HK-2 (cell line): Measurements from ENCODE around the gene BACH2.
"Not testable (repeated sequence)": the region's sequence is repeated elsewhere in the genome, so short reads cannot be mapped to it uniquely, and the experiment has no call there.

Source experiments
- DNase-seq: peaks from one replicate; pipeline ENCODE4 v3.0.0-alpha.2; 2018; ENCODE audit not compliant: unreplicated experiment

Gene BACH2

DNA sequence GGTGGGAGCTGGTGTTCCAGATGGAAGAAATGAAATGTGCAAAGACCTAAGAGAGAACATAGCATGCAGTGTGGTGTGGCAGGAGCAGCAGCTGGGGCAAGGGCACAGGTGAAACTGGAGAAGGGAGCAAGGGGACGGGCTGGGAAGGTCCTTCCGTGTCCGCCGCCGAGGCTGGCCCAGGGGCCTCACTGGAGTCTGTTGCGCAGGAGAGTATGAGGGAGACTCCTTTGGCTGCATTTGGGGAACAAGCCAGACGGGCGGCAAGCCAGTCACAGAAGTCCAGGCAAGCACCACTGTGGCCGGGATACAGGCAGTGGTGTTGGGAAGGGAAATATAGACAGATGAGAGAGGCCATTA lies 324.6 kb downstream of the BACH2 start:
- no peak for DNase-seq

DNA sequence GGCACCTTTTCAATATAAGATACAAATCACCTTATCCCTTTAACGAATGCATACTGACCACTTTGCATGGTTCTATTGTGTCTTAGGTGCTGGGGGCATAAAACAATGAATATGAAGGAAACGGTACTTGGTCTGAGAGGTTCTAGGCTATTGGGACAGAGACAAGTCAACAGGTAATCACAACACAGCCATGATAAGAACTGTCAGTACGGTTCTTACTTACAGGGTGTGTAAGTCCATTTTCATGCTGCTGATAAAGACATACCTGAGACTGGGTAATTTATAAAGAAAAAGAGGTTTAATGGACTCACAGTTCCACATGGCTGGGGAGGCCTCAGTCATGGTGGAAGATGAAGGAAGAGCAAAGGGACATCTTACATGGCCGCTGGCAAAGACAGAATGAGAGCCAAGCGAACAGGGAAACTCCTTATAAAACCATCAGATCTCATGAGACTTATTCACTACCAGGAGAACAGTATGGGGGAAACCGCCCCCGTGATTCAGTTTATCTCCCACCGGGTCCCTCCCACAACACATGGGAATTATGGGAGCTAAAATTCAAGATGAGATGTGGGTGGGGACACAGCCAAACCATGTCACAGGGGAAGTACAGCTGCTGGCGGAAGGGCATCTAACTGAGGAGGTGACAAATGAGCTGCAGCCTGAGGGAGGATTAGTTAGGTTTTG lies 325.2 kb downstream of the BACH2 start:
- DNase-seq = not testable (repeated sequence)

DNA sequence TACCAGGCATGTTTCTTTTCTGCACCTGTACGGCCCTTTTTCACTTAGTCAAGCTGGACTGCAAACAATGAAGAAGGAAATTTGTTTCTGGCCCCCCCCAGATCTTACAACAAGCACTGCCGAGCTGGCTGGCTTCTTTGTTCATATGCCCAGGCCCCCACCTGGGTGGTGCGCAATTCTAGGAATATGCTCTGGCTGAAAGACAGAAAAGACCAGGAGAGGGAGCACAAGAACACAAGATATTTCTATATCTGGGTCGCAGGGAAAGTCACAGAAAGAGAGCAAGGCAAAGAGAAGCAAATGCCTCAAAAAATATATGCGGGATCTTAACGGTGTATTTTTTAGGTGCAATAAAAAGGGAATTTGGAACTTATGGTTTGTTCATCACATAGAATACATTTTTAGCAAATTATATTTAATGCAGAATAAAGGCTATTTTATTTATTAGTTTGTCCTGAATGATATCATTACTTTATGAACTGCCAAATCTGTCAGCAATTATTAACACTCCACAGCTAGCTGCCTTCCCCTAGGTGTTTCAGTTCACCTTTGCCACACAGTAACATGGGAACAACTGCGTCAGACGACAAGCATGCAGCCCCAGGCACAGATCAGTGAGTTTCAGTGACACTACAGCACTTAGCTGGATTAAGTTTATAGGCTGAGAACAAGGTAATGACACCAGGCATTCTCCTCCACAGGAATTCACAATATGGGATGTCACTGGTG lies 325.9 kb downstream of the BACH2 start:
- no peak for DNase-seq

DNA sequence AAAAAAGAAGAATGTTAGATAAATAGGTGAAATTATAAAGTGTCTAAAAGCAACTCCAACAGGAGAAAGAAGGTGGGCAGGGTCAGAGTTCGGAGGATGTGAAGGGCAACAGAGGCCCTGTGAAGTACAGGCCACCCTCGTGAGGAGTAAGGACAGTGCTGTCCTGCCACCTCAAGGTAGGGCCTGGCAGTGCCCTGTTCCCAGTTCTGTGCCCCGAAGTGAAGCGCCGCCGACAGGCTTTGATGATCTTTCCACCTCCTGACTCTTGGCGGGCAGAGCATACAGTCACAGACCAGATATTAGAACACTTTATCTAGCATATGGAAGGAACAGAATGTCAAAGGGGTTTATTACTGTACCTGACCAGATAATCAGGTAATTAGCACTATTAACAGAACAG lies 326.6 kb downstream of the BACH2 start:
- no peak for DNase-seq

DNA sequence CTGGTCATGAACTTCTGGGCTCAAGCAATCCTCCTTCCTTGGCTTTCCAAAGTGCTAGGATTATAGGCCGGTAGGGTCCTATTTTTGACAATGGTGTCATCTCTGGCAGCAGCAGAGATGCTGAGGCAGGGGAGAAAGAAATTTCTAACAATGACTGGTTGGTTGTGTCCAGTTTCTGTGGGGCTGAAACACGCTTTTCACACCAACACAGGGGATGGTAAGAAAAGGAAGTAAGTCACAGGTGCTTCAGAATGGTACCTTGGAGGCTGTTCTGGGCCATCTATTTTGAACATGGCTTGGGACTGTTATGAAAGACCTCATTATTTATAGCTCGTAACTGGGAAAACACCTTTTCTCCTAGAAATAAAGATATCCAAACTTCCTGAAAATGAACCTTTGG lies 329.7 kb downstream of the BACH2 start:
- DNase-seq = no peak

DNA sequence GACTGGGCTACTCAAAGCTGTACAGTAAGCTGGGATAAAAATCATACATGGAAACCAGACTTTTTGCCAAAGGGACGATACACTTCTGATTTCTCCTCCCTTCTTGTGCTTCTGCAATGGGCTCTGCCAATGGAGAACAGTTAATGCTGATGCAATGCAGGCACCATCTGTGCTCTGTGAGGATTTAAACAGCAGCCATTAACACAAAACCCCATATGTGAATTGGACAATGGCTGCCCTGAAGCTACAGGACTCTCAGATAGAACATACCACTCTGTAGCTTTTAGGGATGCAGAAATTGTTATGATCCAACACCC lies 330.5 kb downstream of the BACH2 start:
- no peak for DNase-seq

DNA sequence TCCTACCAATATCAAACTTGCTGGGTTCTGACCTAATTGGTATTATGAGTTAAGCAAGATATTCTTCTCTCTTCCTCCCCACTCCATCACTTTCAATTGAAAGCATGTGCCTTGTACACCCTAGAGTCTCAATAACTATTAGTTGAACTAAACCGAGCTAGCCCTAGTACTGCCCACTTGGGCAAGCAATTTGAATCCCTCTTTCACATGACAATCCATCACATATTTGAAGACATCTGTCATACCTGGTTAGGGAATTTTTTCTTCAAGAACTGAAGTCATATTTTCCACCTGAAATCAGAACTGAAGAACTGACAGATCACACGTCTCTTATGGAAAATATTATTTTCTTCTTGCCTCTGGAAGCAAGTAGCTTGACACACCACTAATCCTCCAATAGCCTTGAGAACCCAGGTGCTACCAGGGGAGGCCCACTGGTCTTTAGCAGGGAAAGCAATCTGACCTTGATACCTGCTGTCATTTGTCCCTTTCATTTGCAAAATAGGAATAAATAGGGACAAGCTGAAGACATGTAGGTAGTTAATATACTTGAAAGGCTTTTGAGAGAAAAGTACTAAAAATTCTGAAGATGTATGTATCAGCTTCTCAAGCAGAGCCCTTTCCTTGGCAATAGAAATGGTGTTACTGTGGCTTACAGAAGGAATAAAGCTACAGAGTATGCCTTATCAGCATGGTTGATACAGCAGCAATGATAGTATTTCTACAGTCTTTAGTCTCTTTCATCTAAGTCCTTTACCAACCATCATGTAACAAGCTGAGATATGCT lies 331.0 kb downstream of the BACH2 start:
- DNase-seq = no peak

DNA sequence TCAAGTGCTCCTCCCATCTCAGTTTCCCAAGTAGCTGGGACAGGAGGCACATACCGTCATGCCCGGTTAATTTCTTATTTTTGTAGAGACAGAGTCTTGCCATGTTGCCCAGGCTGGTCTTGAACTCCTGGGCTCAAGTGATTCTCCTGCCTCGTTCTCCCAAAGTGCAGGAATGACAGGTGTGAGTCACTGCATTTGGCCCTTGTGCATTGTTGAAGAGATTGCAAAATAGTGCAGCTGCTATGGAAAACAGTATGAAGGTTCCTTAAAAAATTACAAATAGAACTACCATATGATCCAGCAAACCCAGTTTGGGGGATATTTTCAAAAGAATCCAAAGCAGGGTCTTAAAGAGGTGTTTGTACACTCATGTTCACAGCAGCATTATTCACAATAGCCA lies 333.3 kb downstream of the BACH2 start:
- no peak for DNase-seq

DNA sequence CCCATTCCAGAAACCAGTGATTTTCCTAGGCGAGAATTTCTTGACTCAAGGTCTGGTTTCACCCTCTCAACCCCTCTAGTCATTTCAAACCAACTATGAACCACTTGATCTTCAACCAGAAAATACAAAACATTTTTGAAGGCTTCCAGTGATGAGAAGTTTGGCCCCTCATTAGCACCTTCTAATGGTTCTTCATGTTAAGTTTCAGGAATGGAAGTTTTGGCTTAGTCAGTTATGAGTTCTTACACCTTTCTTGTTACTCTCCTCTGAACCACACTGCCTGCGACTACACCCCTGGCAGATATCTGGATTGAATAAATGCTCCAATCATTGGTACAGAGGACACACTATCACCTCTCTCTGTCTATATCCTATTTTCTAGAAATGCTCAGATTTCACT lies 335.2 kb downstream of the BACH2 start:
- DNase-seq = no peak

DNA sequence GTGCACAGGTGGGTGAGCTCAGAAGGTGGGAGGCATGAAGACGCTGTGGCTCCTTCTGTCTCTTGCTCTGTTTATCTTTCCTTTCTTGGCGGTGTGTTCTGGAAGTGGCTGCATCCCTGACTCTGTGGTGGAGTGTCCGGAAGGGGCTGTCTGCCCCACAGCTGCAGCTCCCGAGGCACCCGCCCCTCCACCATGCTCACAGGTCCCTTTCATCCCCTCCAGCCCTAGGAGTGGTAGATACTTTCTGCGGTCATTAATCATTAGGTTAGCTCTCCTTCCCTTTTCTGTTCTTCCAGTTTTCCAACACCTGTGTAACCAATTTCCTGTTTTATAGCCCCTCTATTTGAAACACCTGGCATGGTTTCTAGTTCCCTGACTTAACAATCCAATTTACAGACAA lies 336.8 kb downstream of the BACH2 start:
- no peak for DNase-seq

DNA sequence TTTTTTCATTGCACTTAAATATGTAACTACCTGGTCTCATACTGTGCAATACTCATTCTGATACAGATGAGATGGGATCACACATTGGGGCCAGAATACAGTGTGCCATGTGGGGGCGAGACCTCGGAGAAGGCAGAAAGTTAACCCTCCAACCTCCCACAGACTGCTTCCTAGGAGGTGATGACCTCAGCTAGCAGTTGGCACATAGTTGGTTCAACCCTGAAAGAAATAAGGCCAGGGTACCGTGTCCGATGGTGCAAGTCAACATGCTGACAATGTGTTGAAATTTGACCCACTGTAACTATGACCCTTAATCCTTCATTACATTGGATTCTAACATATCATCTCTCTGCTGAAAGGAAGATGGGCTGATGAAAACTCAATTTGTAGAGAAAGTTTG lies 340.5 kb downstream of the BACH2 start:
- no peak for DNase-seq

DNA sequence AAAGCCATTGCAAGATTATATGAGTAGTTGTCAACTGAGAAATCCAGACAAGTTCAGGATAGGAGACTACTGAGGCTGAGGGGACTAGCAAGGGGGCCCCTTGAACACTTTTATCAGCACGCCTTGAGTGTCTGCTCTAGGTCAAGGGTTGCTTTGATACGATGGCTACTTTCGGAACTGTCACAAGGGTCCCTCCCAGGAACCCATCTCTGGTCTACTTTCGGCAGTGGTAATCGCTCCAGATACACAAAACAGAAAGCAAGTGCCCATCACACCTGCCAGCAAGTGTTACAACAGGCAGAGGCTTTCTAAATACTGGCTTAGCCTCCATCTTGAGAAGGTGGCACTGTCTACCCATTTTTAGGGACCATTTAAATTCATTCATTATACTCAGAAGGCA lies 341.3 kb downstream of the BACH2 start:
- no peak for DNase-seq

DNA sequence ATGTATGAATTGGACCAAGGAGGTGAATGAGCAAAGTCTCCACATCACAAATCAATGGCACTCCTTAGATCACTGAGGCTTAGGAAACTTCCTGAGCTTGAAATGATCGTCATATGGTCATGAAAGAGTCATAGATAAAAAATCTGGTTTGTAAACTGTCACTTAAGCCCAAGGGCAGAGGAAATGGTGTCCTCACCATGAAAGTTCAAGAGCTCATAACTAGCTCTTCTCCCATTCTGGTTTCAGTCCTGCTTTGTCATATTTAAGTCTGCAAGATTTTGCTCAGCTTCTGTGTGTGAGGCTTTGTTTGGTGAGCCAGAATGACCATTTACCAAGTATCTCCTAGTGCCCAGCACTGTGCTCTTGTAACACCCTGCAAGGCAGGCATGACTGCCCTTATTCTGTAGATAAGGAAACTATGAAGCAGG lies 341.9 kb downstream of the BACH2 start:
- no peak for DNase-seq

DNA sequence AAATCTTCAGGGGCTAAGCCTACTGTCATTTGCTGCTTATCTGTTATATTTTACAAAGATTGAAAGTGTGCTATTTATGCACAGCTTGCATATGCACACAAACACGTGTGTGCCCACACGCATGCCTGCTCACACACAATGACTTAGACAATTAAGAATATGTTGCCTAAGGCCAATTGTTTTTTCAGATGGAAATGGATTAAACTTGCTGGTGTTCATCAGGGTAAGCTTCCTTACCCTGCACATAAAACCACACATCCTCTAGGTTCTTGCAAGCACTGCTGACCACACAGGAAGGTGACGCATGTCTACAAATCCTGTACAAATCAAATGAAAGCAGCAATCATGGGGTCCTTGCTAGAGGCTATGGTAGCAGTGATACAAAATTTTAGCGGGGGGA lies 344.0 kb downstream of the BACH2 start:
- DNase-seq = no peak

DNA sequence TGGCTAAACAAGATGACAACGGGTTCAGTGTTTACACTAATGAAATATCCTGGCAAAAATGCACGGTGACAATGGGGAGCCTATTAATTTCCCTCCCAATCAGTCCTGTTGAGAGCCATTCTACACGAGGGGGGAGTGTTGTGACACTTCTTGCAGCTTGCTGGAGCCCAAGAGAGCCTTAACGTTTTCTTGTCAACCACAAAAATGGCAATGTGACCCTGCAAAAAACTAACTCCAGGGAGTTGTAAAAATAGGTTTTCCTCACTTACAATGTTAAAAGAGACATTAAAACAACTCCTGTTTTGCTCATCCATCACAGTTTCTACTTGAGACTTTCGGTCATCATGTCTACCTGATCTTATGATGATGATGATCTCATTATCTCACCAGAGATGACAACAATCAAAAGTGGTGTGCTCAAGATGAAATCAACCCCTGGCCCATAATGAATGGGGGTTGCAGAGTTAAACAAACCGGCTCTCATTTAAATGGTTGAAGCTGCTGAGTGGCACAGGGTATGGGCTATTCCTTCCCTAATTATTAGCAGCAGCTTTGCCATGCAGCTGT lies 344.5 kb downstream of the BACH2 start:
- DNase-seq = no peak

DNA sequence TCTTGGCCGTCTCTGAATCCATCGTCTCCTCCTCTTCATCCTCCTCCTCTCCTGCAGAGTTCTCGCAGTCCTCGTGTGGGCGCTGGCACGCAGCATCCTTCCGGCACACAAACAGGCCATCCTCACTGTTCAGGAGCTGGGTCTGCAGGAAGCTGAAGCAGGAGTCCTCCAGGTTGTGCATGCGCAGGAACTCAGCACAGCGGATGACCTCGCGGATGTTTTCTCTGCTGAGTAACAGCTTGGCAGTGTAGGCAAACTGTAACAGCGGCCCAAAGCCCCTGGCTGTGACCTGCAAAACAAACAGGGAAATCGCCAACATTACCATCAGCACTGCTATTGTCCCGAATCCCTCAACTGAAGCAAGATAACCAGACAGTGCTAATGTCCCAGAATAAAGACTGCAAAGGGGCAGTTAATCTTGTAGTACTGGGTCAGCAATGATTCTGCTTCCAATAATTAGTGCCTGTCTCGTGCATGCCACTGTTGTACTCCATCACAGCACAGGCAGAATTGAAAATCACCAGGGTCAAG lies 345.0 kb downstream of the BACH2 start:
- DNase-seq = no peak

DNA sequence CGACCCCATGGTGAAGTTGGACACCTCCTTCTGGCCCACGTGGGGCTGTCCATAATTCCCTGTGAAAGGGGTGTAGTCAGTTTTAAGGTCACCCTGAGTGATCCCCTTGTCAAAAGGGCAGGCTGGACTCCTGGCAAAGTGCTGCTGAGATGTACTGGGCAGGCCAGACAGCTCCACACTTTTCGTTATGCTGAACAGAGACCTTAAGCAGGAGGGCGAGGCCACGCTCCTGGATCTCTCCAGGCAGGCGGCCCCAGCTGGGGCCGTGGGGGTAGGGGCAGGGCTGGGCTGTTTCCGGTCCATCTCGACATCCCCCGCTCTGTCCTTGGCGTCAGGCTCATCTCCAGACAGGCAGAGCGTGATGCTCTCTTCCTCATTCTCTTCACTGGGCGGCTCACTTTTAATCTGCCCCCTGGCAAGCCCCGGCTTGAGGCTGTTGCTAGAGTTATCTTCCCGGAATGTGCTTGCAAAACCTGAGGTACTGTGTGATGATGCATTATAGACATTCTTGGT lies 345.7 kb downstream of the BACH2 start:
- no peak for DNase-seq

DNA sequence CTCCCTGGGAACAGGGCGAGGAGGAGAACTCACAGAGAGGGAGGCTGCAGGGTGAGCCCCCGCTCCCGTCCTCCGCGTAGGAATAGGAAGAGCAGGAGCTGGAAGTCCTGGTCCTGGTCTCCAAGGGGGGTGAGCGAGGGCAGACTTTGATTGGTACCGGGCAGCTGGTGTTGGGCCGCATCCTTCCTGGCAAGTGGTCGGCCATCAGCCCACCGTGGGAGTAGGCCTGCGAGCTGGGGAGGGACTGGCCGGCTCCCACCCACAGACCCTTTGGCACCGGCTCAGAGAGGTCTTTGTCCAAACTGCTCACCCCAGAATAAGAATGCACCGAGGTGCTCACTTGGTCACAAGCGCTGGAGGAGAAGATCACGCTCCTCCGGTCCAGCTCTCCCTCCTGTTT lies 346.2 kb downstream of the BACH2 start:
- no peak for DNase-seq

DNA sequence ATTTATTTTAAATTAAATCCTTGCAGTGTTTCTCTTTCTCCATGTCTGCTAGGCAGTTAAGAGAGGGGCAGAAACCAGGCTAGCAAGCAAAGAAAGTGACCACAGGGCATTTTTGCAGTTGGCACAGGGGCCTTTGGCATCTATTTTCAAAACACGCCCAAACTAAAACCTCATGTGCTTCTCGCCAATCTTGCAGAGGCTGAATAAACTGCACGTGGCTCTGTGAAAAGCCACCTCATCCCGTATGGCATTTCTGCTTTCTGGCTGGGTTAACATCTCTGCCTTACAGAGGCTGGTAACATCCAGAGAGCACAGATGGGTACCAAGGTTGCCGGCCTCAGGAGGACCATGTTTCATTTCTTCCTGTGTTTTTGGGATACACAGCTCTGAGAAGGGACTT lies 347.8 kb downstream of the BACH2 start:
- no peak for DNase-seq

DNA sequence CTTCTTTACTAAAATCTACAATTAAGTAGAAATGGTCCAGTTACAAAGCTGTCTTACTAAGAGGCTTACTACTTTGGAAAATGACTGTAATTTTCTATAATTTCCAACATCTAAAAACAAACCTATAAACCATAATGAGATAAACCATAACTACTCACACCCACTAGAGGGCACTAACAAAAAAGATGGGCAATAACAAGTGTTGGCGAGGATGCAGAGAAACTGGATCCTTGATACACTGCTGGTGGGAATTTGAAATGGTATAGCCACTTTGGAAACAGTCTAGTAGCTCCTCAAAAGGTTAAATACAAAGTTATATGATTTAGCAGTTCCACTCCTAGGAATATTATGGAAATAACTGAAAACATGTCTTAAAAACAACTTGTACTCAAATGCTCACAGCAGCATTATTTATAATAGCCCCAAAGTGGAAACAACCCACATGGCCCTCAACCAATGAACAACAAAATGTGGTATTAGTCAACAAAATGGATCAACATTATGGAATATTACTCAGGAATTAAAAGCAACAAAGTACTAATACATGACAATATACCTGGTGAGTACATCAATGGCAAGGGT lies 351.7 kb downstream of the BACH2 start:
- DNase-seq = no peak

DNA sequence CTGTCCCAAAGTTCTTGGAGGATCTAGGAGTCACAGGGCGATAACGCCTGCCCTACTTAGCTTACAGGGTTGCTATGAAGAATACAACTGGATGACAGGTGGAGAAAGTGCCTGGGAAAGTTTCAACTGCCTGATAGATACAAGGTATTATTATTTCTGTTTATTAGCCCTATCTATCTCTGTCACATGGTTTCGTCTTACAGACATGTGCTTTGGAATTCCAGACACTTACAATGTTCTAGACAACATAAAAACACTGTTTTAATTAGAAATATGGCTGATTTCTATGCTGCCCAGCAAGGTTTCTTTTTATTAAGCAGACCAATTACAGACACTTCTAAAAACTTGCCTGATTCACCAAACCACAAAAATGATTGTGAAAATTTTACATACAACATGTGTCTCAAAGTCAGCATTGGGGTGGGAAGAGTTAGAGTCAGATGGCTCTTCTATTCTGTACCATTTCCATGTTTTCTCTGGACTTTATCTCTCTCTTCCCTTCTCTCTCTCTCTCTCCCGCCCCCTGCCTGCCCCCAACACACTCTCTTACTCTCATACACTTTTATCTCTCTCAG lies 352.4 kb downstream of the BACH2 start:
- no peak for DNase-seq

DNA sequence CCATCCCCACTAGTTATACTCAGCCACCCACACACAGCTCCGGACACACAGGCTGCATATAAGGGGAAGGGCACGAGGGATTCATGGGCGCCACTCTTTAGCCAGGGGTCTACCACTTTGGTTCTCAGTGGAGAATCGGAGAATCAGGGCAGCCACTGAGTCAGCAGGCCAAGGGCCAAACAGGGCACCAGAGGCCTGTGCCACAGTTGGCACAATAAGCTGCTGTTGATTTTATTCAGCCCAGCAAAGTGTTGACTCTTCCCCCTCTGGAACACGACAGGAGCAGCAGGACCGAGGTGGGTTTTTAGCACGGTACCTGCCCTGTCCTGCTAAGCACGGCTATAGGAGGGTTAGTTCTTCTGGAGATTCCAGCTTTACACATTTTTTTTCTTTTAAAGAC lies 354.0 kb downstream of the BACH2 start:
- no peak for DNase-seq
